Omental fat pad (tissue), 4 donors: ENCODE data around the gene SERTAD2. TPM values are rescaled to one million over a fixed set of nuclear protein-coding genes. Genes with fewer than 3 reads are reported as not detected.

ENCODE experiments used
- ATAC-seq: fragments of 150-250 bp; one replicate; pipeline ENCODE4 v1.9.1; 2016; ENCODE audit warnings: mild to moderate bottlenecking, moderate library complexity; ENCODE audit not compliant: low FRiP score
- DNase-seq: peaks from one replicate; pipeline ENCODE4 v3.0.0-alpha.2; 2019; ENCODE audit warnings: low spot score
- total RNA-seq, 4 donors: library from RNA; depleted of rRNA; stranded (reverse); fragments of >200 nt; gene quantifications; one replicate each; pipeline ENCODE4 v1.1.0, GENCODE V29; 2016
- TF ChIP-seq, protein P1 (sequence below), 3 donors: fragments of 450-650 bp; IDR thresholded peaks; one replicate each; pipeline ENCODE4 v1.5.1; 2016 to 2017; ENCODE audit warnings: antibody characterized with exemption in 3 of 3, mild to moderate bottlenecking in 3 of 3, moderate library complexity in 2 of 3

Gene SERTAD2
- total RNA-seq, 4 donors from 2014 or later: 13.1 to 42.2 (median 16.6) TPM

DNA sequence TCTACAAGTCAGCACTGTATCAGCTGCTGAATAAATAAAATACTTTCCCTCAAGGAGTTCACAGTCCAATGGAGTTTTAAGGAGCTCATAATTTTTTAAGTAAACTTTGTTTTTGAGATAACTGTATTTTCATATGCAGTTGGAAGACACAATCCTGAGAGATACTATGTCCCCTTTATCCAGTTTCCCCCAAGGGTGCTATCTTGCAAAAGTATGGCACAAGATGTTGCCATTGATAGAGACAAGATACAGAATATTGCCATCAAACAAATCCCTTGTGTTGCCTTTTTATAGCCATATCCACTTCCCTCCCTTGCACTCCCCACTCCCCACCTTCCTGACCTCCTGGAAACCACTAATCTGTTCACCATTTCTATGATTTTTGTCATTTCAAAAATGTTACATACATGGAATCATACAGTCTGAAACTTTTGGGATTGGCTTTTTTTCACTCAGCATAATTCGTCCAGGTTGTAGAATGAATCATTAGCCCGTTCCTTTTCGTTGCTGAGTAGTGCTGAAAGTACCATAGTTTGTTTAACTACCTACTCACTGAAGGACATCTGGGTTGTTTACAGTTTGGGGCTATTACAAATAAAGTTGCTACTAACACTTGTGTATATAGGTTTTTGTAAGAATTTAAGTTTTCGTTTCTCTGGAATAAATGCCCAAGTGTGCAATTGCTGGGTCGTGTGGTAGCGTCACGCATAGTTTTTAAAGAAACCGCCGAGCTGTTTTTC is 30.2 kb upstream of the SERTAD2 start:
- ATAC-seq (no peak), DNase-seq (no peak)
- TF ChIP-seq, protein P1, sequence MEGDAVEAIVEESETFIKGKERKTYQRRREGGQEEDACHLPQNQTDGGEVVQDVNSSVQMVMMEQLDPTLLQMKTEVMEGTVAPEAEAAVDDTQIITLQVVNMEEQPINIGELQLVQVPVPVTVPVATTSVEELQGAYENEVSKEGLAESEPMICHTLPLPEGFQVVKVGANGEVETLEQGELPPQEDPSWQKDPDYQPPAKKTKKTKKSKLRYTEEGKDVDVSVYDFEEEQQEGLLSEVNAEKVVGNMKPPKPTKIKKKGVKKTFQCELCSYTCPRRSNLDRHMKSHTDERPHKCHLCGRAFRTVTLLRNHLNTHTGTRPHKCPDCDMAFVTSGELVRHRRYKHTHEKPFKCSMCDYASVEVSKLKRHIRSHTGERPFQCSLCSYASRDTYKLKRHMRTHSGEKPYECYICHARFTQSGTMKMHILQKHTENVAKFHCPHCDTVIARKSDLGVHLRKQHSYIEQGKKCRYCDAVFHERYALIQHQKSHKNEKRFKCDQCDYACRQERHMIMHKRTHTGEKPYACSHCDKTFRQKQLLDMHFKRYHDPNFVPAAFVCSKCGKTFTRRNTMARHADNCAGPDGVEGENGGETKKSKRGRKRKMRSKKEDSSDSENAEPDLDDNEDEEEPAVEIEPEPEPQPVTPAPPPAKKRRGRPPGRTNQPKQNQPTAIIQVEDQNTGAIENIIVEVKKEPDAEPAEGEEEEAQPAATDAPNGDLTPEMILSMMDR (IDR thresholded peaks at IDR 0.05): no peak

DNA sequence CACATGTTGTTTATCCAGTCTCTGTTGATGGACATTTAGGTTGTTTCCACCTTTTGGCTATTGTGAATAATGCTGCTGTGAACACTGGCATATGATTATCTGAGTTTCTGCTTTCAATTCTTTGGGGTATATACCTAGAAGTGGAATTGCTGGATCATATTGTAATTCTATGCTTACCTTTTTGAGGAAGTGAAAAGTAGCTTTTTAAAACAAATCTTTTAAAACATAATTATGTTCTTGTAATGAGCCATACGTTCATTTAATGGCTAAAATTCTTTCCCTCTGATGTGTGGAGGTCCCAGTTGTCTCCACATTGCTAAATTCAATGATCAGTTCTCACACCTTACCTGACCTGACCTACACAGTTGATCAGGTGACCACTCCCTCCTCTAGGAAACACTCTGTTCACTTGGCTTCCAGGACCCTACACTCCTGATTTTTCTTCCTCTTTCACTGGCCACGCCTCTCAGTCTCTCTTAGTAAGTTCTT is 27.8 kb upstream of the SERTAD2 start:
- TF ChIP-seq, protein P1 (IDR thresholded peaks at IDR 0.05): no peak
- ATAC-seq: no peak
- no peak for DNase-seq

DNA sequence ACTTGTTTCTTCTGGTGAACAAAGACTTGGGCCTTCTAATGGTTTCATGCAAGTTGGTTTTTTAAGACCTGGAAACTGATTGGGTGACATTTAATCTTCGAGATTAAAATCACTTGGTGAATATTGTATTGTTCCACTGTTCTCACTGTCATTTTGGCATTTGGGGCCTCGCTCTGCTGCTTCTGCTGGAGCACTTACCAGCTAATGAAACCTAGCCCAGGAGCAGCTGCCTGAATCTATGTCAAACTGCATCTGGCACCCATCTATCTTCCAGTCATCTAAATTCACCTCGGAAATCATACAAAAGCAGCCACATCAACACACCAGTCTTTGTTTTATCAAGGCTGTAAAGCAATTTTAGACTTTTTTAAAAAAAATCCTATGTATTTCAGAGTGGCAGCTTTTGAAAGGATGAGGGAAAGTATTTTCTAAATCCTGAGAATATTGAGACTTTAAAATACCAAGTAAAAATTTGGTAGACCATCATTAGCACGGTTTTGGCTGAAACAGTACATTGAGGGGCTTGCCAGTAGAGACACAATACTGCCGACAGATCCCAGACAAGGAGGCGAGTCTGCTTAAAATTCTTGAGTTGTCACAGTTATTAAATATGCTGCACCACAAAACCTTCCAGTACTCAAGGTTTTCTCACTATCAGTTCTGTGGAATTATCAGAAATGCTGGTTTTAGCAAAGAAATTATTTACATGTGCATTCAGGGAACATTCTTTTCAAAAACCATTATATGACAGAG is 26.1 kb upstream of the SERTAD2 start:
- no peak for ATAC-seq
- DNase-seq: no peak
- TF ChIP-seq, protein P1 (IDR thresholded peaks at IDR 0.05): no peak

DNA sequence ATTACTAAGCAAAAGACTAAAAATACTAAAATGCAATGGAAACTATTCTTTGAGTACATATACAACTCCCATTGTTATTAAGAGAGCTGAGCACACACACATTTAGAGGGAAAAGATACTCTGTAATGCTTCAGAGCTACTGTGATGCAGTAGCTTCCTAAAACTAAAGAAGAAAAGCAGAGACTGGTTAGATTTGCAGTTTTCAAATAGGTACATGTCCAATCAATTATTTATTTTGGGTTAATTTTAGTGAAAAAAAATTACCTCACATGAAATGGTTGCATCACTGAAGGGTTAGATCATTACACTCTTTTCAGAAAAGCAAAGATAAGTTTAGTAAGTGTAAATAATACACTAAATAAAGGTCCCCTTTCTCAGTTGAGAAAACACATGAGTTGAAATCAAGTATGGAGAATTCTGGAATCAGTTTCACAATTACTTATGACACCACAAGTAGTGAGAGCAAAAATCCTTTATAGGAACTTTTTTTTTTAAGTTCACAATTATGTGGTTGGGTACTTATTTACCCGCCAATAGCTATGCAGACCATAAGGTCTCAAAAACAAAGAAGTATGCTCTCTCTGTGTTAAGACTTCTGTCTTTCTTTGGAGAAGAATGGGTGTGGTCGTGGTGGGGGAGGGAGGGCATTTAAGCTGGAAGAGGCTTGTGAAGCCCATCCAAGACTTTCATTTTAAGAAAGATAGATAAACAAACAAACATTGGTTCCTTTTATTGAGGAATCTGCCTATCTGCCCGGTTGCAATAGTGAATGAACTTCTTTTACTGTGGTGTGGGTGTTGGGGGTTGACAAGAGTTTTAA is 25.3 kb upstream of the SERTAD2 start:
- ATAC-seq (no peak), DNase-seq (no peak)
- TF ChIP-seq, protein P1 (IDR thresholded peaks at IDR 0.05): no peak

DNA sequence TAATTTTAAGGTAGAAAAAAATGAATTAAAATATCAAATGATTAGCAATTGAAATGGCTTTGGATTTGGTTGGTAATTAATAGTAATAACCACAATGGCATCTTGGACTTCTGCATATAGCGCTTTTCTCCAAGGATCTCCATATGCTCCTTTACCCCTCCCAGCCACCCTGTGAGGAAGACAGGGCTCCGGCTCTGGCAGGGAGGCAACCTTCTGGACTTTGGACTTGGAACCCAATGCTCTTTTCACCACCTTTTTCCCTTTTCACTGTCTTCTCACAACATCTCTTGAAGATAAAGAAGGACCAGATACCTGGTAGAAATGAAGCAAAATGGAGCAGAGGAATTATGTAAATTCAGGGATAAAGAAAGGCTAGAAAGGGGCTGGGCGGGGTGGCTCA is 23.8 kb upstream of the SERTAD2 start:
- ATAC-seq (no peak), DNase-seq (no peak)
- TF ChIP-seq, protein P1 (IDR thresholded peaks at IDR 0.05): no peak

DNA sequence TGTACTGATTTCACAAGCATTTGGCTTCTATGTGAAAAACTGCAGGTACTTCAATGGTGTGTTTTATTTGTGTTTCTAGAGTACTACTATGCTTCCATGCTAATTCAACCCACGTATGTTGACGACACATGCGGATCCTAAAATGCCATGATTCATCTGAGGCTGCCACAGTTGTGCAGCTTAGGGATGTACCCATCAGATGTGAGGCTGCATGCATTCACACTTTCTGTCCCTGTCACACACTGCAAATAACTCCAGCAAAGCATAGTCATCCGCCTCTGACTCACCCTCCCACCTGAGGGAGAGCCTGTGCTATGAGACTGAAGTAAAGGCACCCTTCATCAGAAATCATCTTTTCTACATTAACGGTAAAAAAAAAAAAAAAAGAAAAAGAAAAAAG is 22.1 kb upstream of the SERTAD2 start:
- TF ChIP-seq, protein P1 (IDR thresholded peaks at IDR 0.05): no peak
- DNase-seq (no peak), ATAC-seq (no peak)
